ENCODE data around the gene SF1. TPM values are rescaled to one million over a fixed set of nuclear protein-coding genes. Genes with fewer than 3 reads are reported as not detected.
A peak's percentile ranks its signal among the peaks of the same experiment; 100 is the strongest.

Gene SF1, protein sequence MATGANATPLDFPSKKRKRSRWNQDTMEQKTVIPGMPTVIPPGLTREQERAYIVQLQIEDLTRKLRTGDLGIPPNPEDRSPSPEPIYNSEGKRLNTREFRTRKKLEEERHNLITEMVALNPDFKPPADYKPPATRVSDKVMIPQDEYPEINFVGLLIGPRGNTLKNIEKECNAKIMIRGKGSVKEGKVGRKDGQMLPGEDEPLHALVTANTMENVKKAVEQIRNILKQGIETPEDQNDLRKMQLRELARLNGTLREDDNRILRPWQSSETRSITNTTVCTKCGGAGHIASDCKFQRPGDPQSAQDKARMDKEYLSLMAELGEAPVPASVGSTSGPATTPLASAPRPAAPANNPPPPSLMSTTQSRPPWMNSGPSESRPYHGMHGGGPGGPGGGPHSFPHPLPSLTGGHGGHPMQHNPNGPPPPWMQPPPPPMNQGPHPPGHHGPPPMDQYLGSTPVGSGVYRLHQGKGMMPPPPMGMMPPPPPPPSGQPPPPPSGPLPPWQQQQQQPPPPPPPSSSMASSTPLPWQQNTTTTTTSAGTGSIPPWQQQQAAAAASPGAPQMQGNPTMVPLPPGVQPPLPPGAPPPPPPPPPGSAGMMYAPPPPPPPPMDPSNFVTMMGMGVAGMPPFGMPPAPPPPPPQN
- polyA plus RNA-seq (2013, experiment 1 of 2), result 124 TPM
- polyA plus RNA-seq (2013, experiment 2 of 2), result 118 TPM

- H3K4ac ChIP-seq (ENCODE audit: low read depth in 1 of 2, low read length in 2 of 2), result peak within 1 kb of the TSS; percentile 86 to 97
- under 1% methylated on average over 57 of the region's 80 CpGs for WGBS
- peak within 1 kb of the TSS; percentile 99 for H2BK5ac ChIP-seq (ENCODE audit: low read depth, low read length, poor library complexity, severe bottlenecking)
- H4K8ac ChIP-seq (ENCODE audit: low read length), result peak within 1 kb of the TSS; percentile 92
- peak within 1 kb of the TSS; percentile 39 for H2AFZ ChIP-seq (ENCODE audit: low read depth, low read length)
- peak within 1 kb of the TSS; percentile 94 for H3K9ac ChIP-seq (ENCODE audit: low read length)
- peak within 1 kb of the TSS; percentile 95 to 96 for H3K14ac ChIP-seq (ENCODE audit: low read length in 2 of 2)
- no peak within 1 kb of the TSS for H2AK5ac ChIP-seq (ENCODE audit: low read length, severe bottlenecking)
- peaks cover 1% of the 10 kb centered on the region for H3K79me1 ChIP-seq (replicated peaks; ENCODE audit: low read length, poor library complexity, severe bottlenecking)
- peak within 1 kb of the TSS; percentile 94 for H4K91ac ChIP-seq (ENCODE audit: low read length)
- H2BK12ac ChIP-seq (ENCODE audit: low read length in 2 of 2), result peak within 1 kb of the TSS in 1 of 2 experiments; percentile 31
- H3K4me2 ChIP-seq (ENCODE audit: low read length, poor library complexity, severe bottlenecking), result peak within 1 kb of the TSS; percentile 89
- H2BK120ac ChIP-seq (ENCODE audit: low read depth, low read length), result peak within 1 kb of the TSS; percentile 88
- peak within 1 kb of the TSS; percentile 84 for H3K27ac ChIP-seq (ENCODE audit: low read length, poor library complexity, severe bottlenecking)
- peak within 1 kb of the TSS; percentile 92 to 93 for H3K18ac ChIP-seq (ENCODE audit: low read depth in 1 of 2, low read length in 2 of 2)
- no peaks in the 10 kb centered on the region for H3K27me3 ChIP-seq (ENCODE audit: control insufficient read depth in 1 of 2, insufficient read depth in 1 of 2, low read length in 2 of 2)
- peaks cover 6% of the 10 kb centered on the region for H3K4me1 ChIP-seq (ENCODE audit: control insufficient read depth, insufficient read depth, low read depth, low read length)
- peak; percentile 100 for DNase-seq
- peaks cover 14 to 41% of the 10 kb centered on the region in 2 experiments for H3K36me3 ChIP-seq (ENCODE audit: control insufficient read depth in 1 of 2, insufficient read depth in 2 of 2, low read depth in 1 of 2, low read length in 2 of 2)
- peak within 1 kb of the TSS in 1 of 2 experiments; percentile 98 for H3K23ac ChIP-seq (ENCODE audit: low read length in 2 of 2)
- H3K9me3 ChIP-seq (ENCODE audit: control insufficient read depth, low read length), result no peaks in the 10 kb centered on the region
- peak within 1 kb of the TSS; percentile 52 for H2BK15ac ChIP-seq (ENCODE audit: low read depth, poor library complexity, severe bottlenecking)
- H3K4me3 ChIP-seq (ENCODE audit: insufficient read depth in 1 of 2, low read depth in 1 of 2, low read length in 2 of 2), result peak within 1 kb of the TSS; percentile 95
Observed at GRCh38 chr11:64778473-64779298, at the start of gene SF1. Gene SF1, minus strand, starts transcription at chr11:64778542. Its CDS starts 150 bp downstream, at chr11:64778392.

DNA sequence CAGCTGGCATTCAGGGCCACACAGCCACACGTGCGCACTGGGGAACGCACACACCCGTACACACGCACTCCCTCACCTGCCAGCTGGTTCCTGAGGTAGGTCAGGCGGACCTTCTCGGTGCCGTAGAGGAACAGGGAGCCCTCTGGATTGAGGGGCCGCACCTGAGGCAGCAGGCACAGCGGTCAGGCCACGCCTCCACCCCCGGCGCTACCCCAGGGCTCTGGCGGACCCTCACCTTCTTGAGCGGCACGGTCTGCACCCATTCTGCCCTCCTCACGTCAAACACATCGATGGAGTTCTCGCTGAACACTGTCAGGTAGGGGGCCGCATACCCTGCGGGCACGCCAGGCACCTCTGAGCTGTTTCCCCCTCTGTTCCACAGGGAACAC lies 49.1 kb upstream of the SF1 start:
- no peak overlapping the region for H3K4ac ChIP-seq (ENCODE audit: low read depth in 1 of 2, low read length in 2 of 2)

GRCh38 chr11:64826578-64827450 lies 48.5 kb upstream of the SF1 start:
- H3K9ac ChIP-seq (ENCODE audit: low read length), result no peak overlapping the region
- H2AFZ ChIP-seq (ENCODE audit: low read depth, low read length), result no peak overlapping the region
- H3K79me1 ChIP-seq (replicated peaks; ENCODE audit: low read length, poor library complexity, severe bottlenecking), result no peaks in the 10 kb centered on the region
- H3K4me3 ChIP-seq (ENCODE audit: insufficient read depth in 1 of 2, low read depth in 1 of 2, low read length in 2 of 2), result no peak overlapping the region
- H2AK5ac ChIP-seq (ENCODE audit: low read length, severe bottlenecking), result no peak overlapping the region
- no peak overlapping the region for H3K27ac ChIP-seq (ENCODE audit: low read length, poor library complexity, severe bottlenecking)
- peaks cover 0 to 36% of the 10 kb centered on the region in 2 experiments for H3K36me3 ChIP-seq (ENCODE audit: control insufficient read depth in 1 of 2, insufficient read depth in 2 of 2, low read depth in 1 of 2, low read length in 2 of 2)
- H2BK15ac ChIP-seq (ENCODE audit: low read depth, poor library complexity, severe bottlenecking), result no peak overlapping the region
- no peak overlapping the region for H3K4me2 ChIP-seq (ENCODE audit: low read length, poor library complexity, severe bottlenecking)
- no peak overlapping the region for H3K18ac ChIP-seq (ENCODE audit: low read depth in 1 of 2, low read length in 2 of 2)
- H3K9me3 ChIP-seq (ENCODE audit: control insufficient read depth, low read length), result no peaks in the 10 kb centered on the region
- no peak overlapping the region for H3K23ac ChIP-seq (ENCODE audit: low read length in 2 of 2)
- no peak overlapping the region for H2BK12ac ChIP-seq (ENCODE audit: low read length in 2 of 2)
- no peaks in the 10 kb centered on the region for H3K4me1 ChIP-seq (ENCODE audit: control insufficient read depth, insufficient read depth, low read depth, low read length)
- peak overlapping the region; percentile 31 for H4K91ac ChIP-seq (ENCODE audit: low read length)
- H2BK120ac ChIP-seq (ENCODE audit: low read depth, low read length), result no peak overlapping the region
- 93% methylated on average over 52 of the region's 52 CpGs for WGBS
- no peak for DNase-seq
- H3K14ac ChIP-seq (ENCODE audit: low read length in 2 of 2), result no peak overlapping the region
- H3K27me3 ChIP-seq (ENCODE audit: control insufficient read depth in 1 of 2, insufficient read depth in 1 of 2, low read length in 2 of 2), result peaks cover 0 to 22% of the 10 kb centered on the region in 2 experiments
- H4K8ac ChIP-seq (ENCODE audit: low read length), result no peak overlapping the region
- H2BK5ac ChIP-seq (ENCODE audit: low read depth, low read length, poor library complexity, severe bottlenecking), result no peak overlapping the region
- no peak overlapping the region for H3K4ac ChIP-seq (ENCODE audit: low read depth in 1 of 2, low read length in 2 of 2)

More for the DNA sequence above, 49.1 kb upstream of the SF1 start:
- Histone ChIP-seq H3K4me1 (ENCODE audit: control insufficient read depth, insufficient read depth, low read depth, low read length) (peaks cover 2% of the 10 kb centered on the region), H2BK120ac (ENCODE audit: low read depth, low read length) (no peak overlapping the region), H3K9ac (ENCODE audit: low read length) (no peak overlapping the region), H3K27me3 (ENCODE audit: control insufficient read depth in 1 of 2, insufficient read depth in 1 of 2, low read length in 2 of 2) (peaks cover 0 to 22% of the 10 kb centered on the region in 2 experiments), H3K18ac (ENCODE audit: low read depth in 1 of 2, low read length in 2 of 2) (no peak overlapping the region), H2BK5ac (ENCODE audit: low read depth, low read length, poor library complexity, severe bottlenecking) (no peak overlapping the region), H2AFZ (ENCODE audit: low read depth, low read length) (no peak overlapping the region), H2BK15ac (ENCODE audit: low read depth, poor library complexity, severe bottlenecking) (no peak overlapping the region), H2AK5ac (ENCODE audit: low read length, severe bottlenecking) (no peak overlapping the region), H3K23ac (ENCODE audit: low read length in 2 of 2) (no peak overlapping the region), H3K4me2 (ENCODE audit: low read length, poor library complexity, severe bottlenecking) (no peak overlapping the region), H3K79me1 (replicated peaks; ENCODE audit: low read length, poor library complexity, severe bottlenecking) (no peaks in the 10 kb centered on the region), H3K4me3 (ENCODE audit: insufficient read depth in 1 of 2, low read depth in 1 of 2, low read length in 2 of 2) (no peak overlapping the region), H3K27ac (ENCODE audit: low read length, poor library complexity, severe bottlenecking) (no peak overlapping the region), H3K36me3 (ENCODE audit: control insufficient read depth in 1 of 2, insufficient read depth in 2 of 2, low read depth in 1 of 2, low read length in 2 of 2) (peaks cover 0 to 43% of the 10 kb centered on the region in 2 experiments), H3K14ac (ENCODE audit: low read length in 2 of 2) (no peak overlapping the region), H2BK12ac (ENCODE audit: low read length in 2 of 2) (no peak overlapping the region), H3K9me3 (ENCODE audit: control insufficient read depth, low read length) (no peaks in the 10 kb centered on the region), H4K91ac (ENCODE audit: low read length) (peak overlapping the region; percentile 31), H4K8ac (ENCODE audit: low read length) (no peak overlapping the region)
- WGBS, result 96% methylated on average over 22 of the region's 22 CpGs
- no peak for DNase-seq

Data from mesenchymal stem cell (in vitro differentiated cells and primary cell).